H1 (cell line): ENCODE data around the gene ADCY7. TPM values are rescaled to one million over a fixed set of nuclear protein-coding genes. Genes with fewer than 3 reads are reported as not detected.

Source experiments
- CTCF ChIA-PET: fragments of 300-600 bp; sonication (Branson Sonifier 250); formaldehyde crosslinking; loops from one replicate; lab custom pipeline; 2021; ENCODE audit not compliant: partially characterized antibody; lab: Charles Lee
- POLR2A ChIA-PET: fragments of 300-600 bp; sonication (Branson Sonifier 250); formaldehyde crosslinking; loops from one replicate; lab custom pipeline; 2021; ENCODE audit warnings: inconsistent platforms; ENCODE audit not compliant: partially characterized antibody; lab: Charles Lee
- DNase-seq, 2 experiments: peaks; one replicate each; pipeline versions ENCODE4 v3.0.0 to v3.0.0-alpha.2; 2010 to 2022; ENCODE audit warnings: low spot score in 2 of 2, low read depth in 1 of 2, mixed read lengths in 1 of 2
- FAIRE-seq: peaks from 2 replicates; lab custom pipeline; 2011; peaks lifted over from hg19 to GRCh38; lab: Jason Lieb, UNC
- H2AFZ ChIP-seq: 2 replicates; pipeline ENCODE4 v1.8.1; 2012; ENCODE audit warnings: low read length, inconsistent platforms
- H2AK5ac ChIP-seq: 2 replicates; pipeline ENCODE4 v1.6.1; 2013; ENCODE audit warnings: low read depth, low read length
- H2BK120ac ChIP-seq: replicated peaks from 2 replicates; pipeline ENCODE3; 2013; ENCODE audit warnings: low read depth, low read length, inconsistent platforms
- H2BK12ac ChIP-seq: 2 replicates; pipeline ENCODE4 v1.6.1; 2013; ENCODE audit warnings: low read depth, low read length
- H2BK15ac ChIP-seq: 2 replicates; pipeline ENCODE4 v1.6.1; 2013; ENCODE audit warnings: low read length
- H2BK20ac ChIP-seq: 2 replicates; pipeline ENCODE4 v1.6.1; 2013; ENCODE audit warnings: low read length
- H2BK5ac ChIP-seq: 2 replicates; pipeline ENCODE4 v1.6.1; 2013; ENCODE audit warnings: low read depth, low read length
- H3K14ac ChIP-seq: 2 replicates; pipeline ENCODE4 v1.6.1; 2013; ENCODE audit warnings: inconsistent platforms; ENCODE audit not compliant: insufficient read length
- H3K18ac ChIP-seq: 2 replicates; pipeline ENCODE4 v1.6.1; 2013; ENCODE audit warnings: low read length; ENCODE audit errors: extremely low read depth
- H3K23ac ChIP-seq: 2 replicates; pipeline ENCODE4 v1.6.1; 2013; ENCODE audit warnings: inconsistent platforms; ENCODE audit not compliant: insufficient read length
- H3K23me2 ChIP-seq: 2 replicates; pipeline ENCODE4 v1.6.1; 2013; ENCODE audit warnings: low read depth, low read length
- H3K27ac ChIP-seq: 2 replicates; pipeline ENCODE4 v1.6.1; 2011; ENCODE audit warnings: low read depth, low read length, inconsistent platforms
- H3K27me3 ChIP-seq, 4 experiments: replicated peaks in 1 of 4; 1 replicate in 1 of 4; 2 replicates in 3 of 4; pipeline versions ENCODE4 v1.6.1 to v1.8.1; 2011 to 2013; ENCODE audit warnings: low read length in 3 of 4, mild to moderate bottlenecking in 3 of 4, inconsistent platforms in 2 of 4, mixed read lengths in 2 of 4, moderate library complexity in 1 of 4; ENCODE audit not compliant: control insufficient read depth in 3 of 4, insufficient read depth in 3 of 4; ENCODE audit errors: extremely low read depth in 1 of 4
- H3K36me3 ChIP-seq, 4 experiments: 2 replicates each; pipeline versions ENCODE4 v1.6.1 to v1.8.1; 2011 to 2013; ENCODE audit warnings: mild to moderate bottlenecking in 4 of 4, low read length in 3 of 4, moderate library complexity in 2 of 4, control low read depth in 1 of 4, inconsistent platforms in 1 of 4; ENCODE audit not compliant: insufficient read depth in 4 of 4, control insufficient read depth in 2 of 4
- H3K4ac ChIP-seq: replicated peaks from 2 replicates; pipeline ENCODE3; 2013; ENCODE audit warnings: low read length, low read depth, mixed read lengths, inconsistent platforms; ENCODE audit not compliant: insufficient read length
- H3K4me1 ChIP-seq, 4 experiments: replicated peaks in 1 of 4; 1 replicate in 1 of 4; 2 replicates in 3 of 4; pipeline versions ENCODE4 v1.6.1 to v1.8.1; 2011 to 2013; ENCODE audit warnings: low read length in 3 of 4, inconsistent platforms in 2 of 4, mixed read lengths in 1 of 4; ENCODE audit not compliant: insufficient read depth in 4 of 4, control insufficient read depth in 3 of 4
- H3K4me2 ChIP-seq, 2 experiments: 2 replicates each; pipeline versions ENCODE4 v1.6.1 to v1.8.1; 2011 to 2013; ENCODE audit warnings: low read depth in 2 of 2, low read length in 2 of 2, control low read depth in 1 of 2, inconsistent platforms in 1 of 2, mild to moderate bottlenecking in 1 of 2; ENCODE audit not compliant: insufficient read depth in 1 of 2
- H3K4me3 ChIP-seq, 4 experiments: fragments of 200-600, 300-600 bp in 1 of 4; sonication (generic), shearing (Covaris generic), sonication (Bioruptor Twin) in 1 of 4; 2 replicates each; pipeline versions ENCODE4 v1.5.1 to v1.8.1; 2011 to 2016; ENCODE audit warnings: low read length in 4 of 4, low read depth in 3 of 4, control low read depth in 2 of 4, inconsistent platforms in 2 of 4, mild to moderate bottlenecking in 2 of 4, mixed read lengths in 1 of 4, moderate library complexity in 1 of 4; ENCODE audit not compliant: insufficient read depth in 2 of 4; ENCODE audit errors: extremely low read depth in 1 of 4
- H3K56ac ChIP-seq: replicated peaks from 2 replicates; pipeline ENCODE3; 2013; ENCODE audit warnings: low read depth, mild to moderate bottlenecking, mixed read lengths, low read length, inconsistent platforms; ENCODE audit not compliant: insufficient read length
- H3K79me1 ChIP-seq: 2 replicates; pipeline ENCODE4 v1.6.1; 2013; ENCODE audit warnings: low read depth, low read length, control low read depth
- H3K79me2 ChIP-seq, 2 experiments: 2 replicates each; pipeline versions ENCODE4 v1.6.1 to v1.8.1; 2012 to 2013; ENCODE audit warnings: low read length in 2 of 2, mild to moderate bottlenecking in 2 of 2, inconsistent platforms in 1 of 2; ENCODE audit not compliant: insufficient read depth in 2 of 2, control insufficient read depth in 1 of 2
- H3K9ac ChIP-seq, 4 experiments: replicated peaks in 1 of 4; 1 replicate in 1 of 4; 2 replicates in 3 of 4; pipeline versions ENCODE4 v1.6.1 to v1.8.1; 2011 to 2013; ENCODE audit warnings: low read depth in 3 of 4, low read length in 3 of 4, control low read depth in 2 of 4, mild to moderate bottlenecking in 2 of 4, moderate library complexity in 2 of 4, inconsistent platforms in 1 of 4; ENCODE audit errors: extremely low read depth in 1 of 4
- H3K9me3 ChIP-seq, 2 experiments: 2 replicates each; pipeline versions ENCODE4 v1.6.1 to v1.8.1; 2012 to 2013; ENCODE audit warnings: mild to moderate bottlenecking in 2 of 2, moderate library complexity in 2 of 2, control low read depth in 1 of 2, inconsistent platforms in 1 of 2, low read depth in 1 of 2, low read length in 1 of 2, mixed read lengths in 1 of 2; ENCODE audit not compliant: insufficient read depth in 2 of 2
- H4K20me1 ChIP-seq, 2 experiments: replicated peaks in 1 of 2; 2 replicates each; pipeline versions ENCODE3 to v1.8.1; 2011 to 2013; ENCODE audit warnings: inconsistent platforms in 2 of 2, low read length in 2 of 2, mild to moderate bottlenecking in 1 of 2; ENCODE audit not compliant: insufficient read depth in 2 of 2, control insufficient read depth in 1 of 2
- H4K5ac ChIP-seq: 2 replicates; pipeline ENCODE4 v1.6.1; 2013; ENCODE audit warnings: low read length, low read depth, mixed read lengths, inconsistent platforms; ENCODE audit not compliant: insufficient read length
- H4K8ac ChIP-seq: 2 replicates; pipeline ENCODE4 v1.8.0; 2013; ENCODE audit warnings: mild to moderate bottlenecking, moderate library complexity, low read length, inconsistent platforms; ENCODE audit not compliant: insufficient read depth; ENCODE audit errors: extremely low read depth
- H4K91ac ChIP-seq: replicated peaks from 2 replicates; pipeline ENCODE3; 2013; ENCODE audit warnings: low read length, mixed read lengths, inconsistent platforms; ENCODE audit not compliant: insufficient read length
- EGR1 ChIP-seq: IDR thresholded peaks from 2 replicates; pipeline ENCODE4 v1.6.1; 2011; ENCODE audit warnings: low read depth, low read length, borderline replicate concordance
- WGBS, 2 experiments: shearing (Covaris generic) in 1 of 2; methylation state at CpG; one replicate each; pipeline versions ENCODE4 v1.1.6 to v1.1.7; 2013 to 2015; ENCODE audit warnings: low lambda C conversion rate in 2 of 2, mixed read lengths in 2 of 2, inconsistent platforms in 1 of 2, low coverage in 1 of 2, missing lambda C conversion rate in 1 of 2; ENCODE audit not compliant: insufficient replicate concordance in 2 of 2, insufficient coverage in 1 of 2, insufficient read length in 1 of 2; ENCODE audit errors: extremely low coverage in 1 of 2, missing lambda C conversion rate in 1 of 2; 5-methylcytosine and 5-hydroxymethylcytosine counted together
- polyA plus RNA-seq, 7 experiments: library from polyadenylated mRNA; depleted of rRNA in 3 of 7; stranded (reverse) in 5 of 7; unstranded in 2 of 7; fragments of >200 nt in 5 of 7; fragments of 200-250 nt in 2 of 7; gene quantifications; 1 replicate in 5 of 7; 2 replicates in 1 of 7; 4 replicates in 1 of 7; pipeline versions ENCODE4 v1.2.1 to v1.2.3, GENCODE V29; 2011 to 2013; ENCODE audit warnings: missing spikeins in 2 of 7, mixed read lengths in 2 of 7
- total RNA-seq: library from RNA; stranded (reverse); fragmentation: NEBNext Ultra II Directional; extraction: Animal tissue kit (Norgen Biotek cat#: 25700); gene quantifications from 2 replicates; pipeline ENCODE4 v1.2.1, GENCODE V29; 2021

ADCY7 gene
- total and polyA plus RNA-seq, 2 of the 8 experiments (the other 6 are each of a cell fraction or from before 2014, with no cell fraction given), result 2.4 to 5.1 TPM

DNA sequence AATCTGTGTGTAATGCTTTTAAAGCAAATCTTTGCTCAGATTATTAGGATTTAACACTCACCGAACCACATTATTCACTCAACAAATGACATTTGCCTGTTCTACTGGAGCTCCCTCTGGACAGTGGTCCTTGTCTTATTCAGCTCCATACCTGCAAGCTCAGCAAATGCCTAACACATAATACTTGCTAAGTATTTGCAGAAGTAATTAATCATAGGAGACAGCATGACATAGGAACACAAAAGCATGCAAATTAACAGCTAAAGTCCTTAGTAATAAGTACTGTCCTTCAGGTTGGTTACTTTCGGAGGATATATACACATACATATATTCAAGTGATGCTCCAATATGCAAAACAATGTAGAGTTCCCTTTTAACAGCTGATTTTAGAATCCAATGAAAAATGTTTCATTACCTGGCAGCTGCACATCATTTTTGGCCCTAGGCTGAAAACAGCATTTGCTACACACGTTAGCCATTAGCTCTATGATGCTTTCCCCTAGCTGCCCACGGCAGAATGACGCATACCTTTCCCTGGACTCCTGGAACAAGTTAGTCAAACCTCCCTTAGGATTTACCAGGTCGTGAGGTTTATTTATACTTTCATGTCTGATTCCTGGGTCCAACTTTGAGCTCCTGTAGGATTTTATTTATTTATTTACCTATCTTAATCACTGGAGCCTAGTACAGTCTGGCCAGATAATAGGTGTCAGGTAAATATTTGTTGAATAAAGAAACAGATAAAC lies 93.9 kb downstream of the ADCY7 start:
- peaks cover 11 to 12% of the 10 kb centered on the region in 2 experiments for H4K20me1 ChIP-seq
- peak overlapping the region in 1 of 2 experiments; percentile 12; a peak in 1 of 4 replicates for H3K4me2 ChIP-seq
- no peak overlapping the region for H2BK120ac ChIP-seq
- H2BK5ac ChIP-seq, result no peak overlapping the region
- no peak overlapping the region for H2AFZ ChIP-seq
- no peak overlapping the region for H2AK5ac ChIP-seq
- DNase-seq, result no peak
- H3K23me2 ChIP-seq, result 0 out of 2 replicates have a peak, but pooled peaks cover 1% of the 10 kb centered on the region
- no peaks in the 10 kb centered on the region for H3K9me3 ChIP-seq
- H2BK12ac ChIP-seq, result no peak overlapping the region
- H3K4me3 ChIP-seq, result no peak overlapping the region
- no peak overlapping the region for H3K9ac ChIP-seq
- ChIA-PET CTCF (interaction anchor here (0.7 to 9.4 kb wide), 9 partner anchors 11 to 446 kb away, joined by 3 to 92 read pairs (median 4); partner anchors contain the start of gene ADCY7), POLR2A (no interaction called here)
- no peak overlapping the region for H2BK15ac ChIP-seq
- H3K79me1 ChIP-seq, result peaks cover 6% of the 10 kb centered on the region; the same call in 1 of the 2 replicates
- no peak overlapping the region for H3K4ac ChIP-seq
- no peak overlapping the region for H3K27ac ChIP-seq
- peaks cover 2 to 84% of the 10 kb centered on the region in 2 experiments; a peak in 3 of 4 replicates for H3K79me2 ChIP-seq
- no peak overlapping the region for H3K14ac ChIP-seq
- H4K5ac ChIP-seq, result no peak overlapping the region
- FAIRE-seq, result no peak
- H3K4me1 ChIP-seq, result no peaks in the 10 kb centered on the region
- no peak overlapping the region for H4K91ac ChIP-seq
- no peak overlapping the region for H2BK20ac ChIP-seq
- no peak overlapping the region for H3K23ac ChIP-seq
- 89% methylated on average over 6 of the region's 6 CpGs; no CpG with 5 or more reads in 1 of the 2 experiments for WGBS, 2 experiments
- no peak for TF ChIP-seq EGR1
- no peak overlapping the region for H3K56ac ChIP-seq
- no peak overlapping the region for H4K8ac ChIP-seq
- no peak overlapping the region for H3K18ac ChIP-seq
- H3K27me3 ChIP-seq, result no peaks in the 10 kb centered on the region
- peaks cover 6 to 54% (median 31%) of the 10 kb centered on the region in 4 experiments; a peak in 7 of 8 replicates for H3K36me3 ChIP-seq
